GM12878 (cell line): Measurements from ENCODE around the gene TOMM20L. TPM values are rescaled to one million over a fixed set of nuclear protein-coding genes. Genes with fewer than 3 reads are reported as not detected.

ENCODE experiments used
- ATAC-seq: fragments of 200-7000 bp; cut with Tn5 transposase; 3 replicates; pipeline ENCODE4 v1.9.1; 2020; ENCODE audit warnings: mild to moderate bottlenecking, moderate library complexity
- BruUV-seq: library from RNA; stranded (reverse); fragments of 400-500 nt; replicated peaks from 2 replicates; lab custom pipeline; 2021; lab: Mats Ljungman, UMichigan
- CTCF ChIA-PET: fragments of 300-600 bp; sonication (Branson Sonifier 250); formaldehyde crosslinking; extraction: SDS; loops from one replicate; lab custom pipeline; 2021; ENCODE audit warnings: inconsistent platforms; lab: Yijun Ruan, JAX
- POLR2A ChIA-PET: fragments of 350-600 bp; formaldehyde crosslinking; extraction: SDS; loops from one replicate; lab custom pipeline; 2021; ENCODE audit warnings: inconsistent platforms; lab: Charles Lee
- RAD21 ChIA-PET: fragments of 300-600 bp; sonication (Branson Sonifier 250); formaldehyde crosslinking; loops from one replicate; lab custom pipeline; 2023; ENCODE audit warnings: antibody characterized with exemption; ENCODE audit not compliant: unreplicated experiment; lab: Charles Lee
- SMC1A ChIA-PET: fragments of 300-600 bp; sonication (Branson Sonifier 250); formaldehyde crosslinking; loops from one replicate; lab custom pipeline; 2023; ENCODE audit not compliant: unreplicated experiment, uncharacterized antibody; lab: Charles Lee
- DNase-seq: peaks from one replicate; pipeline ENCODE4 v3.0.0-alpha.2; 2011; ENCODE audit warnings: low read depth, low spot score
- FAIRE-seq: peaks from 3 replicates; lab custom pipeline; 2011; peaks lifted over from hg19 to GRCh38; lab: Jason Lieb, UNC
- H2AFZ ChIP-seq: 2 replicates; pipeline ENCODE4 v1.6.0; 2011; ENCODE audit warnings: low read depth, low read length, control low read depth; ENCODE audit not compliant: control insufficient read depth
- H3K27ac ChIP-seq: 2 replicates; pipeline ENCODE4 v1.5.1; 2011; ENCODE audit warnings: control low read depth; ENCODE audit not compliant: control insufficient read depth, insufficient read depth
- H3K27me3 ChIP-seq, 2 experiments: replicated peaks in 1 of 2; 2 replicates each; pipeline versions ENCODE4 v1.6.0 to v1.6.1; 2011; ENCODE audit warnings: low read length in 1 of 2; ENCODE audit not compliant: control insufficient read depth in 2 of 2, insufficient read depth in 2 of 2
- H3K36me3 ChIP-seq, 2 experiments: 2 replicates each; pipeline ENCODE4 v1.5.1; 2011; ENCODE audit warnings: low read length in 1 of 2; ENCODE audit not compliant: control insufficient read depth in 2 of 2, insufficient read depth in 2 of 2
- H3K4me1 ChIP-seq: 2 replicates; pipeline ENCODE4 v1.6.1; 2011; ENCODE audit warnings: mild to moderate bottlenecking, low read length, moderate library complexity, mixed read lengths; ENCODE audit not compliant: control insufficient read depth, insufficient read depth
- H3K4me2 ChIP-seq: 2 replicates; pipeline ENCODE4 v1.6.0; 2011; ENCODE audit warnings: control low read depth; ENCODE audit not compliant: control insufficient read depth, insufficient read depth
- H3K4me3 ChIP-seq: fragments of 200-600 bp; sonication (generic); 2 replicates; pipeline ENCODE4 v1.5.1; 2016
- H3K79me2 ChIP-seq: 2 replicates; pipeline ENCODE4 v1.6.0; 2011; ENCODE audit warnings: low read length; ENCODE audit not compliant: control insufficient read depth, insufficient read depth
- H3K9ac ChIP-seq: 2 replicates; pipeline ENCODE4 v1.8.0; 2011; ENCODE audit warnings: low read length, control low read depth, mixed read lengths; ENCODE audit not compliant: control insufficient read depth, insufficient read depth
- H3K9me3 ChIP-seq: replicated peaks from 3 replicates; pipeline ENCODE4 v1.5.1; 2011; ENCODE audit warnings: mild to moderate bottlenecking, low read length; ENCODE audit not compliant: control insufficient read depth, insufficient read depth
- H4K20me1 ChIP-seq: 2 replicates; pipeline ENCODE4 v1.6.0; 2011; ENCODE audit not compliant: control insufficient read depth, insufficient read depth
- CUX1 ChIP-seq: IDR thresholded peaks from 2 replicates; pipeline ENCODE4 v1.6.1; 2012; ENCODE audit warnings: improper control_type of control experiment, low read depth, low read length; ENCODE audit not compliant: insufficient replicate concordance
- HDAC2 ChIP-seq: fragments of 200-600 bp; sonication (generic); IDR thresholded peaks from 2 replicates; pipeline ENCODE4 v1.6.1; 2017
- IKZF2 ChIP-seq, 2 experiments: fragments of 450-650 bp; IDR thresholded peaks; 2 replicates each; pipeline ENCODE4 v1.6.1; 2017; ENCODE audit warnings: mild to moderate bottlenecking in 2 of 2, moderate library complexity in 2 of 2
- NRF1 ChIP-seq: conservative IDR thresholded peaks from 2 replicates; pipeline ENCODE4 v1.6.1; 2011; ENCODE audit warnings: mild to moderate bottlenecking, low read depth, low read length, improper control_type of control experiment
- ZNF592 ChIP-seq: fragments of 450-650 bp; IDR thresholded peaks from 2 replicates; pipeline ENCODE4 v1.6.1; 2017; ENCODE audit warnings: mild to moderate bottlenecking, moderate library complexity
- ZZZ3 ChIP-seq: IDR thresholded peaks from 2 replicates; pipeline ENCODE4 v1.6.1; 2011; ENCODE audit warnings: low read depth; ENCODE audit not compliant: control insufficient read depth, insufficient read length
- WGBS: methylation state at CpG from one replicate; pipeline ENCODE4 v1.1.6; 2016; ENCODE audit warnings: low lambda C conversion rate; ENCODE audit not compliant: insufficient replicate concordance, insufficient coverage; ENCODE audit errors: missing lambda C conversion rate; 5-methylcytosine and 5-hydroxymethylcytosine counted together
- in situ Hi-C: fragments of 300-500 bp; cut with MboI; formaldehyde crosslinking; loops from 9 replicates; pipeline ENCODE4 v1.14.3; 2018; ENCODE audit warnings: mixed read lengths
- intact Hi-C: fragments of 100-400 bp; cut with micrococcal nuclease; formaldehyde crosslinking; loops from one replicate; pipeline ENCODE4 v1.14.2; 2022; ENCODE audit not compliant: unreplicated experiment
- polyA plus RNA-seq, 11 experiments: library from polyadenylated mRNA; depleted of rRNA in 4 of 11; unstranded in 6 of 11; stranded (reverse) in 5 of 11; fragments of >200 nt; fragmentation: Nextera tagmentation in 4 of 11; fragmentation: Illumina TruSeq in 1 of 11; extraction: Ambion mirVana in 4 of 11; extraction: Trizol in 1 of 11; gene quantifications; 1 replicate in 1 of 11; 2 replicates in 10 of 11; pipeline versions ENCODE4 v1.2.1 to v1.2.3, GENCODE V29; 2011 to 2016; ENCODE audit warnings: inconsistent platforms in 2 of 11, missing spikeins in 2 of 11, low read depth in 1 of 11
- total RNA-seq, 4 experiments: library from RNA; depleted of rRNA in 3 of 4; stranded (reverse); fragments of >200 nt in 3 of 4; fragmentation: Illumina TruSeq in 1 of 4; extraction: Trizol in 1 of 4; gene quantifications; 2 replicates each; pipeline versions ENCODE4 v1.2.1 to v1.2.3, GENCODE V29; 2013 to 2021

Gene TOMM20L
- total and polyA plus RNA-seq, 10 of the 15 experiments (the other 5 are each of a cell fraction or from before 2014, with no cell fraction given), result 0.28 TPM; not detected in 9

- WGBS, result 81% methylated on average over 3 of the region's 3 CpGs
- in situ Hi-C loops (no loop called here), intact Hi-C loops (loop anchor here (5.0 kb wide), 1 partner anchor 292 kb away; no protein-coding TSS in a partner anchor)
- Histone ChIP-seq H2AFZ (no peak overlapping the region), H3K27me3 (no peaks in the 10 kb centered on the region), H3K4me1 (peaks cover 4% of the 10 kb centered on the region; the same call in 1 of the 2 replicates), H3K4me3 (no peak overlapping the region), H3K9ac (no peak overlapping the region), H3K36me3 (no peaks in the 10 kb centered on the region), H3K4me2 (no peak overlapping the region), H3K9me3 (no peaks in the 10 kb centered on the region), H4K20me1 (no peaks in the 10 kb centered on the region), H3K27ac (no peak overlapping the region), H3K79me2 (no peaks in the 10 kb centered on the region)
- DNase-seq (no peak), FAIRE-seq (no peak), ATAC-seq (no peak)
- SMC1A ChIA-PET, result no interaction called here
- RAD21 ChIA-PET, result no interaction called here
- POLR2A ChIA-PET, result interaction anchor here (0.5 kb wide), 1 partner anchor 107 kb away, joined by 4 read pairs; no protein-coding TSS in a partner anchor
- TF ChIP-seq IKZF2 (IDR thresholded peaks at IDR 0.05) (no peak), NRF1 (no peak), ZNF592 (no peak), HDAC2 (no peak), ZZZ3 (no peak), CUX1 (no peak)
- CTCF ChIA-PET, result no interaction called here
- BruUV-seq, result no TSS peak
Measured at GRCh38 chr14:58398895-58399294, 3.2 kb downstream of the TOMM20L start.
